Measurements from ENCODE around the gene TIMM10.

DNA sequence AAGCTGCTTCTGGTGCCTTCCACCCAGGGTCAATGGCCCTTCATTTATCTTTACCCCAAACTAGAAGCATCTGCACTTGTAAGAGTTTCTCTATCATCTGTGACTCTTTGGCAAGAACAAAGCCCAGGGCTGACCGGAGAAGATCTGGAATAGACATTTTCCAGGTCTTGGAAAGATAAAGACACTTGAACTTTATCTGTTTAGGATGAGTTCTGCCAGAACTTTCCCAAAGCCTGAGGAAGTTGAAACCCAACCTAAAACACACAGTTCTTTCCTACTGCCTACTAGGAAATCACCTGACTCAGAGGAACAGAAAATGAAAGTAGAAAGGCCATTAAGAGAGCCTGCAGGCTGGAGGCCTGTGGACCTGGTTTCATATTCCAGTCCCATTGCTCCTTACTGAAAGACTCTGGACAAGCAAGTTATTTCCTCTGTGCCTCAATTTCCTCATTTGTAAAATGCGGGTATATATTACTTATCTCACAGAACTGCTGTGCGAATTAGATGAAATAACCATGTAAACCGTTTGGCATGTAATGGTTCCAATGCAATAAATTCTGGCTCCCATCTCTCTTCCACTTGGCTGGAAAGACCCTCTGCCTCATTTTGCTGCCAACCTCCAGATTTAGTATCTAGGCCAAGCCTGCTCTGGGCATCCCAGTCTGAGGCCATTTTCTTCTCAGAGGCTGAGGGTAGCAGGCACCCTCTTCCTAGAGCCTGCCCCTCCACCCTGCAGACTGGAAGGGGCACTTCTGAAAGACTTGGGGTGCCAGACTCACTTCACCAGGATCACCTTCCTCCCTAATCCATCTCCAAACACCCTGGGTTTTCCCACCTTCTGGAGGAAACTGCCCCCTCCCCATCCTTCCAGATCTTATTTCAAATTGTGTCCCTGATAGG, 35.7 kb upstream of the TIMM10 start:
- TF ChIP-seq, protein P1, sequence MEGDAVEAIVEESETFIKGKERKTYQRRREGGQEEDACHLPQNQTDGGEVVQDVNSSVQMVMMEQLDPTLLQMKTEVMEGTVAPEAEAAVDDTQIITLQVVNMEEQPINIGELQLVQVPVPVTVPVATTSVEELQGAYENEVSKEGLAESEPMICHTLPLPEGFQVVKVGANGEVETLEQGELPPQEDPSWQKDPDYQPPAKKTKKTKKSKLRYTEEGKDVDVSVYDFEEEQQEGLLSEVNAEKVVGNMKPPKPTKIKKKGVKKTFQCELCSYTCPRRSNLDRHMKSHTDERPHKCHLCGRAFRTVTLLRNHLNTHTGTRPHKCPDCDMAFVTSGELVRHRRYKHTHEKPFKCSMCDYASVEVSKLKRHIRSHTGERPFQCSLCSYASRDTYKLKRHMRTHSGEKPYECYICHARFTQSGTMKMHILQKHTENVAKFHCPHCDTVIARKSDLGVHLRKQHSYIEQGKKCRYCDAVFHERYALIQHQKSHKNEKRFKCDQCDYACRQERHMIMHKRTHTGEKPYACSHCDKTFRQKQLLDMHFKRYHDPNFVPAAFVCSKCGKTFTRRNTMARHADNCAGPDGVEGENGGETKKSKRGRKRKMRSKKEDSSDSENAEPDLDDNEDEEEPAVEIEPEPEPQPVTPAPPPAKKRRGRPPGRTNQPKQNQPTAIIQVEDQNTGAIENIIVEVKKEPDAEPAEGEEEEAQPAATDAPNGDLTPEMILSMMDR (IDR thresholded peaks at IDR 0.05), result no peak
- TF ChIP-seq POLR2A (IDR thresholded peaks at IDR 0.05), result no peak
